C4-2B (cell line): ENCODE data around the gene ENOX2.

Source experiments
- H3K27ac ChIP-seq: fragments of 450-650 bp; 2 replicates; pipeline ENCODE4 v1.5.1; 2017
- ZFX ChIP-seq: fragments of 450-650 bp; IDR thresholded peaks from 2 replicates; pipeline ENCODE4 v1.6.1; 2017
- TF ChIP-seq, protein P1 (sequence below): fragments of 450-650 bp; conservative IDR thresholded peaks from 2 replicates; pipeline ENCODE4 v1.5.1; 2017; ENCODE audit warnings: mild to moderate bottlenecking

The ENOX2 gene

DNA sequence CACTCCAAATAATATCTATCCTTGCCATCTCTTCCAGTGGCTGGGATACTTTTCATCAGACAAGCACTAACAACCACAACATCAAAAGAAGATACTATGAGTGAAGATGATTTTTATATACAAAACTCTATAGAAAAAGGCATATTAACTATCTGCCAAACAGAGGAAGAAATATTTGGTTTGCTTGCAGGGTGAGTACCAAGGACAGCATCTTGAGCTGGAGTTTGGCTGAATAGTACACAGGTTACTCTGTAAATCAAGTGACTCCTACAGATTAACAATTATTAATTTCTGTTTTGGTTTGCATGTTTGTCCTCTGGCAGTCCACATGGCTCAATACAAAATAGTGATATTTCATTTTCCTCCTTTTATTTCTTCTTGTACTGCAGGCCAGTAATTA lies 253.3 kb downstream of the ENOX2 start:
- no peak overlapping the region for H3K27ac ChIP-seq
- TF ChIP-seq ZFX = no peak
- TF ChIP-seq, protein P1, sequence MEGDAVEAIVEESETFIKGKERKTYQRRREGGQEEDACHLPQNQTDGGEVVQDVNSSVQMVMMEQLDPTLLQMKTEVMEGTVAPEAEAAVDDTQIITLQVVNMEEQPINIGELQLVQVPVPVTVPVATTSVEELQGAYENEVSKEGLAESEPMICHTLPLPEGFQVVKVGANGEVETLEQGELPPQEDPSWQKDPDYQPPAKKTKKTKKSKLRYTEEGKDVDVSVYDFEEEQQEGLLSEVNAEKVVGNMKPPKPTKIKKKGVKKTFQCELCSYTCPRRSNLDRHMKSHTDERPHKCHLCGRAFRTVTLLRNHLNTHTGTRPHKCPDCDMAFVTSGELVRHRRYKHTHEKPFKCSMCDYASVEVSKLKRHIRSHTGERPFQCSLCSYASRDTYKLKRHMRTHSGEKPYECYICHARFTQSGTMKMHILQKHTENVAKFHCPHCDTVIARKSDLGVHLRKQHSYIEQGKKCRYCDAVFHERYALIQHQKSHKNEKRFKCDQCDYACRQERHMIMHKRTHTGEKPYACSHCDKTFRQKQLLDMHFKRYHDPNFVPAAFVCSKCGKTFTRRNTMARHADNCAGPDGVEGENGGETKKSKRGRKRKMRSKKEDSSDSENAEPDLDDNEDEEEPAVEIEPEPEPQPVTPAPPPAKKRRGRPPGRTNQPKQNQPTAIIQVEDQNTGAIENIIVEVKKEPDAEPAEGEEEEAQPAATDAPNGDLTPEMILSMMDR = no peak

DNA sequence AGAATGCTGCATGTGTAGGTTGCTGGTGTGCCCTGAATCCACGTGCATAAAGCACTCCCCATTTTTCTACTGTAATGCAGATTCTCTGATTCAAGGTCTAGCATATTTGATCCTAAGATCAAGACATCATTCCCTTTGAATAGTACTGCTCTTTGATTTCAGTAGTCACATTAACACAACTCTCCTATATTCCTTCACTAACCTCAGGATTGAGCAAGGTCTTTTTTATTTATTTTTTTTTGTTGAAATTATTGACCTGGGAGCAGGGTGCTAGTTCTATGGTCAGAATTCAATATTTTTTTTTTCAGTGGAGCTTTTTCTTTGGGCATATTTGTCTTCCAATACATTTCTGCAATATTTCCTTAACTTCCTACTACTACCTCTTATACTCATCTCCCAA lies 255.5 kb downstream of the ENOX2 start:
- H3K27ac ChIP-seq = no peak overlapping the region
- TF ChIP-seq ZFX = no peak
- TF ChIP-seq, protein P1 = no peak

DNA sequence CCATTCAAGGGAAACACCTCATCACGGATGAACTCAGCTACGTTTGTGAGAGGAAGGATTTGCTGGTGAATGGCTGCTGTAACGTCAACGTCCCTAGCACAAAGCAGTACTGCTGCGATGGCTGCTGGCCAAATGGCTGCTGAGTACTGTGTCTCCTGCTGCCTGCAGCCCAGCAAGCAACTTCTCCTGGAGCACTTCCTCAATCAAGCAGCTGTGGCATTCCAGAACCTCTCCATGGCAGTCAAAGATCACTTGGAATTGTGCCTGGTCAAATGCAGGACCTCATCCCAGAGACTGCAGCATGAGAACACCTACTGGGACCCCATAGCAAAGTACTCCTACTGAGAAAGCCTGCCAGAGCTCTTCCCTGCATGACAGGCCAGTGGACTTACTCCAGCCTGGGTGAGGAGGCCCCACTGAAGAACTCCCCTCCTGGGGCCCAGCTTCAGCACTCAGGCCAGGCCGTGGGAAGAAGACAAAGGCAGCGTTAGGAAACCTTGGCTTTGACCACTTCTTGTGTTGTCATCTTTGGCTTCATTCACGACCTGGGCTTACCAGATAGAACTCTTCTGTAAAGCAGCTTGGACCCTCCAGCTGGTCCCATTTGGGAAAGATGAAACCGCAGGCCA lies 256.9 kb downstream of the ENOX2 start:
- H3K27ac ChIP-seq = no peak overlapping the region
- TF ChIP-seq, protein P1 = no peak
- no peak for TF ChIP-seq ZFX

DNA sequence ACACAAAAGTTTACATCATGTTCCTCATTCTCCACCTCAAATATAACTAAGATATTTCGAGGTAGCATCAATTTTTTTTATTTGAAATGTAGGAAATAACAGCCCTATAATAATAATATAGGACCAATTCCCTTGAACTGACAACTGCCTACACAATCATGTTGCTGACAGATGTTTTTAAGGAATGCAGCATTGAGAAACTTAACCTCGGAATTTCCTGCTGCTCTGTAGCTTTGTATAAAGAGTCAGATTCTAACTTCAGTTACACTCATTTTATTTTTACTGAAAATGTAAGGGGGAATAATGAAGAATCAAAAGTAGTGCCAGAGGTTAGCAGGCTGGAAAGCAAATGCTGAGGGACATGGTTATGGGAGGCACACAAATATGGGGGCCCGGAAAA lies 265.4 kb downstream of the ENOX2 start:
- TF ChIP-seq ZFX = no peak
- TF ChIP-seq, protein P1 = no peak

GRCh38 chrX:130636277-130636676 lies 266.7 kb downstream of the ENOX2 start:
- H3K27ac ChIP-seq = no peak overlapping the region
- no peak for TF ChIP-seq ZFX
- TF ChIP-seq, protein P1 = no peak

More for the DNA sequence above, 265.4 kb downstream of the ENOX2 start:
- H3K27ac ChIP-seq = no peak overlapping the region

DNA sequence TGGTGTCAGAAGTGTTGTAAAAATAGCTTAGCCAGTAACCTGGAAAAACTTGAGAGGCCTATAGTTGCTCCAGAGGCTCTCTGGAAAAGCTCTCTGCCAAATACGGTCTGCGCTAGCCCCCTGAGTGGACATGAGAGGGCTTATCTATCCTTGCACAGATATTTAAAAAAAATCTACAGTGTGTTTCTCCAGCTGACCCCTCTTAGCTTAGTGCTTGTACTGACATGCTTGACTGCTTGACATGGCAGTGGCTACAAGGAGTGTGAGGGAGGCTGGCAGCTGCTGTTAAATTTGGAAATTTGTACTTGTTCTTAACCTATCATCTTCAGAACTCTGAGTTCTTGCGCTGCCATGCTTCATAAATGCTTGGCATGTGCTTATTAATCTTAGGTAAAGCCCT lies 272.0 kb downstream of the ENOX2 start:
- TF ChIP-seq ZFX = no peak
- TF ChIP-seq, protein P1 = no peak
- H3K27ac ChIP-seq = no peak overlapping the region

- TF ChIP-seq, protein P1 = no peak
- TF ChIP-seq ZFX = no peak
- H3K27ac ChIP-seq = no peak overlapping the region
Measured at GRCh38 chrX:130628516-130628915, 274.5 kb downstream of the ENOX2 start.
